ENCODE data around the gene POP7. TPM values are rescaled to one million over a fixed set of nuclear protein-coding genes. Genes with fewer than 3 reads are reported as not detected.
"Not testable (repeated sequence)": the region's sequence is repeated elsewhere in the genome, so short reads cannot be mapped to it uniquely, and the experiment has no call there.

POP7 gene
- 55.1 TPM for polyA plus RNA-seq (2013, experiment 1 of 2; ENCODE audit: insufficient read length)
- polyA plus RNA-seq (2013, experiment 2 of 2; ENCODE audit: insufficient read length): 27.0 TPM

GRCh38 chr7:100705753-100706671, at the start of gene POP7:
Gene POP7, plus strand, starts transcription at chr7:100706121. Its CDS starts 710 bp downstream, at chr7:100706831.
- peak; percentile 97 for DNase-seq

DNA sequence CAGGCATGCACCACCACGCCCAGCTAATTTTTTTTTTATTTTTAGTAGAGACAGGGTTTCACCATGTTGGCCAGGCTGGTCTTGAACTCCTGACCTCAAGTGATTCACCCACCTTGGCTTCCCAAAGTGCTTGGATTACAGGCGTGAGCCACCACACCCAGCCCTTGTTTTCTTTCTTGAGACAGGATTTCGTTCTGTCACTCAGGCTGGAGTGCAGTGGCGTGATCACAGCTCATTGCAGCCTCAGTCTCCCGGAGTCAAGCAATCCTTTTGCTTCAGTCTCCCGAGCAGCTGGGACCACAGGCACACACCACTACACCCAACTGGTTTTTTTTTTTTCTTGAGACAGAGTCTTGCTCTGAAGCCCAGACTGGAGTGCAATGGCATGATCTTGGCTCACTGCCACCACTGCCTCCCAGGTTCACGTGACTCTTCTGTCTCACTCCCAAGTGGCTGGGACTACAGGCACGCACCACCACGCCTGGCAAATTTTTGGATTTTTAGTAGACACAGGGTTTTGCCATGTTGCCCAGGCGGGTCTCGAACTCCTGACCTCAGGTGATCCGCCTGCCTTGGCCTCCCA, 43.6 kb upstream of the POP7 start:
- not testable (repeated sequence) for DNase-seq

- no peak for DNase-seq
Observed at GRCh38 chr7:100665168-100665726, 40.7 kb upstream of the POP7 start.

GRCh38 chr7:100667331-100668068, 38.4 kb upstream of the POP7 start:
- no peak for DNase-seq

GRCh38 chr7:100668069-100668449, 37.9 kb upstream of the POP7 start:
- DNase-seq: no peak

DNA sequence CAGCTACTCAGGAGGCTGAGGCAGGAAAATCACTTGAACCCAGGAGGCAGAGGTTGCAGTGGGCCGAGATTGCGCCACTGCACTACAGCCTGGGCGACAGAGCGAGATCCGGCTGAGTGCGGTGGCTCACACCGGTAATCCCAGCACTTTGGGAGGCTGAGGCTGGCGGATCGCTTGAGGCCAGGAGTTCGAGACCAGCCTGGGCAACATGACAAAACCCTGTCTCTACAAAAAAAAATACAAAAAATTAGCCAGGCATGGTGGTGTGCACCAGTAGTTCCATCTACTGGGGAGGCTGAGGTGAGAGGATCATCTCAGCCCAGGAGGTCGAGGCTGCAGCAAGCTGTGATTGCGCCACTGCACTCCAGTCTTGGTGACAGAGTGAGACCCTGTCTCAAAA, 36.8 kb upstream of the POP7 start:
- DNase-seq: not testable (repeated sequence)

DNA sequence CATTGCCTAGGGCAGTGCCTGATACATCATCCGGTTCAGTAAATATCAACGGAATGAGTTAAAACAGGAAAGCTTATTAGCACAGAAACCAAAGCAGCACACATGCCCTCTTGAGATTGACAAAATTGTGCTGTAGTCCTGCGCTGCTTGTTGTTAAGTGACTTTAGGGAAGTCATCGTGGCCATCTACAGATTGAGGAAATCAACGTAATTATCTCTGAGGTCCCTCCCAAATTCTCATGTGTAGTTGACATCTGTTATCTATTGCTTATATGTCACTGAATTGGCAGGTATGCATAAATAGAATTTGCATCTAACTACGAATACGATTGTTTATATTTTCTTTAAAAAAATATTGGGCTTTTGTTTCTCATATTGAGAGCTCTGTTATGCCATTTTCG, 35.8 kb upstream of the POP7 start:
- DNase-seq: no peak

DNA sequence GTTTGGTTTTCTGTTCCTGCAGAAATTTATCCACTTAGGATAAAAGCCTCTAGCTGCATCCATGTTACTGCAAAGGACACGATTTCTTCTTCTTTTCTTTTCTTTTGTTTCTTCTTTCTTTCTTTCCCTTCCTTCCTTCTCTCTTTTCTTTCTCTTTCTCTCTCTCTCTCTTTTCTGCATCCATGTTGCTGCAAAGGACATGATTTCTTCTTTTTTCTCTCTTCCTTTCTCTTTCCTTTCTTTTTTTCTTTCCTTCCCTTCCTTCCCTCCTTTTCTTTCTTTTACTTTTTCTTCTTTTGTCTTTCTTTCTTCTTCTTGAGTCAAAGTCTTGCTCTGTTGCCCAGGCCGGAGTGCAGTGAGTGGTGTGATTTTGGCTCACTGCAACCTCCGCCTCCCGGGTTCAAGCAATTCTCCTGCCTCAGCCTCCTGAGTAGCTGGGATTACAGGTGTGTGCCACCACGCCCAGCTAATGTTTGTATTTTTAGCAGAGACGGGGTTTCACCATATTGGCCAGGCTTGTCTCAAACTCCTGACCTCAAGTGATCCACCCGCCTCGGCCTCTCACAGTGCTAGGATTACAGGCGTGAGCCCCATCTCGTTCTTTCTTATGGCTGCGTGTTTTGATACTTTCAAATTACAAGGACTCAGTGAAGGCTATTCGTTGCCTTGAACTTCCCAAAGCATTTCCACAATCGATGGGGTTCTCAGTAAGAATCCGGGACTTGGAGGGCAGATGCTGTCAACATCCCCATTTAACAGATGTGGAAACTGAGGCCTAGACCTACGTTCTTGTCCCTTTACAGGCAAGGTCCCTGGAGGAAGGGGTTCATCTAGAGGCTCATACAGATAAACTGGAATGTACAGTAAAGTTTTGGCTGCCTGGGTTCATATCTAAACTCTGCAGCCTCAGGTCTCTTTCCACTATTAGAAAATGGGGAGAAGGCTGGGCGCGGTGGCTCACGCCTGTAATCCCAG, 34.3 kb upstream of the POP7 start:
- DNase-seq: no peak

DNA sequence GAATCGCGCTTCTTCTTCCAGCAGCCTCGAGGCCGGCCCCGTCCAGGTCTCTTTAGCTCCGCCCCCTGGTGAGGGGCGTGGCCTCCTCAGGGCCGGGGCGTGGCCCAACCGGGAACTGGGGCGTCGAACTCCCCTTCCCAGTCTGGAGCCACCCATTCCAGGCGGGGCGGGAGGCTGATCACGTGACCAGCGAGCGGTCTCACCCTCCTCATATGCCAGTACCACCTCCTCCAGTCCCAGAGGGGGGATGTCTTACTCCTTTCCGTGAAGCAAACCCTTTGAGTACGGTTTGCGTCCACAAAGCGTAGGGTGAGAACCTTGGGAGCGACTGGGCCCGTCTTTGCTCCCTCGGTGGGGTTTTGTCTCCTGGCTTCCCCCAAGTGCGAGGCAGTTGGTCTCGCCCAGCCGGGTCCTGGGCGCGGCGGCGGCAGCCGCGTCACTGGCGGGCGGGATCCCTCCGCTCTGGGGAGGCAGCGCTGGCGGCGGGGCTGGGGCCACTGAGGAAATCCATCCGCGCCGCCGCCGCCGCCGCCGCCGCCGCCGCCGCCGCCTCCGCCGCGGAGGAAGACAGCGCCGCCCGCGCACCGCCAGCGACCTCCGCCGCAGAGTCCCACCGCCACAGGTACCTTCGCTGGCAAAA, 32.5 kb upstream of the POP7 start, which contains the start of gene GNB2:
Gene GNB2, plus strand, starts transcription at position 439 of the 640 bp plus-strand sequence. CDS start 2,526 bp downstream, outside the sequence.
- DNase-seq: peak; percentile 99

- DNase-seq: no peak
Observed at GRCh38 chr7:100673942-100674410, 31.9 kb upstream of the POP7 start.

DNA sequence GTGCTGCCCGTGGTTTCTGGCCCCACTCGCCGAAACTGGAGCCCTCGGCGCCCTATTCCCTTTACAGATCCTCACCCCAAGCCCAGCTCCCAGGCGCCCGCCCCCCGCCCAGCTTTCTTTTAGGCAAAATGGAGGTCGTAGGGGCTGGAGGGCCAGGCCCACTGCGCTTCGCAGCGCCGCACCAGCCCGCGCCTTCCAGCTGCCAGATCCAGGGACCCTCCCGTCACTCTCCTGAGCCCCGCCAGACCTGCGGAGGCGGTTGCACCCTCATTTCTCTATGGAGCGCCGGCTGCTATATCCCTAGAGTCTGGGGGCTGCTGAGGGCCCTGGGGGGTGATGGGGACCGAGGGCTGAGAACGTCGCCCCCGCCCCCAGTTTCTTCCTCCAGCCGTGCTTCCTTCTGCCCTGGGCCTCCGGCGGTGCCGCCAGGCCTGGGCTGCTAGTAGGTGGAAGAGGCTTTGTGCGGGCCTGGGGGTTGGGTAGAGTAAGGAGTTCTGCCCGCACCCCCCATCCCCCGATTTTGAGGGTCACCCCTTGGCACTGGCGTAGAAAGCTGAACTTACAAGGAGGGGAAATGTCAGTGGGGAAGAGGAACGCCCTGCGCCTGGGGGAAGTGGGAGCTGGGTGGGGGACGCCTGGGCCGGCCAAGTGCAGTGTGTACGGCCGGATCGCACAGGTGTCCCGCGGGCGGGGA, 31.4 kb upstream of the POP7 start:
- DNase-seq: no peak

DNA sequence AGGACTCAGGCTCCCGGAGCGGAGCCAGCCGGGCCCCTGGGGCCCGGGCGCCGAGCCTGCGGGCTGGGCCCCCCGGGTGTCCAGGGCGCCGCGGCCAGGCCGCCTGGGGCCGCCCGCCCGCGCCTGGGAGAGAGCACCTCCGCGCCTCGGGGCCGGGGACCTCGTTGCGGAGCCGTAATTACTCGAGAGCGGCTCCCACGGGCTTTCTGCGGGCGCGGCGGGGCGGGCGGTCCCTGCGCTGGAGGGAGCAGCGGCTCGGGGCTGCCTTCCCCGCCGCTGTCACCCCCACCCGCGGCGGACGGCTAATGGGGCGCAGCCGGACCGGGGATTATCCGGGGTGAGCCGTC, 30.8 kb upstream of the POP7 start:
- DNase-seq: no peak

GRCh38 chr7:100675581-100676350, 30.2 kb upstream of the POP7 start:
- peak; percentile 67 for DNase-seq

GRCh38 chr7:100676501-100677306, 29.2 kb upstream of the POP7 start:
- no peak for DNase-seq

DNA sequence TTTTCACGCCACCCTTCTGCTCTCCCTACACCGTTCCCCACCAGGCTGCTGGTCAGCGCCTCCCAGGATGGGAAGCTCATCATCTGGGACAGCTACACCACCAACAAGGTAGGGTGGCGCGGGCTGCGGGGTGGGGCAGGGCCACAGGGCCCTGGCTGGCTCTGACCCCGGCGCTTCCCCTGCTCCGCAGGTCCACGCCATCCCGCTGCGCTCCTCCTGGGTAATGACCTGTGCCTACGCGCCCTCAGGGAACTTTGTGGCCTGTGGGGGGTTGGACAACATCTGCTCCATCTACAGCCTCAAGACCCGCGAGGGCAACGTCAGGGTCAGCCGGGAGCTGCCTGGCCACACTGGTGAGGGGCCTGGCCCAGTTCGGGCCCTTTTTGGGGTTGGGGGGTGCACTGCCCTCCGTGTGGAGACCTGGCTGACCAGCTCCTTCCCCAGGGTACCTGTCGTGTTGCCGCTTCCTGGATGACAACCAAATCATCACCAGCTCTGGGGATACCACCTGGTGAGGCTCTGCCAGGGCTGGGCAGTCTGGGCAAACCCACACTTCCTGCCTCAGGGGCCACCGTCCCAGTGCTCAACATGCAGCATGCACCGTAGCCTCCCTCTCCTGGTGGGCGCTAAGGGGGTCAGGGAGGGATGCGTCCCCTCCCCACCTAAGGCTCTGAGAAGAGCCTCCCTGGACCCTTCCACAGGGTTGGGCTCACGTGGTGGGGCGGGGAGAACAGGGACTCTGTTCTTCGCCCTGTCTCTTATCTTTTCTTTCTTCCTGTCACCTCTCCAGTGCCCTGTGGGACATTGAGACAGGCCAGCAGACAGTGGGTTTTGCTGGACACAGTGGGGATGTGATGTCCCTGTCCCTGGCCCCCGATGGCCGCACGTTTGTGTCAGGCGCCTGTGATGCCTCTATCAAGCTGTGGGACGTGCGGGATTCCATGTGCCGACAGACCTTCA, 28.3 kb upstream of the POP7 start:
- DNase-seq: no peak

GRCh38 chr7:100678291-100678984, 27.5 kb upstream of the POP7 start:
- DNase-seq: no peak
